Peyer's patch (tissue), 4 donors: ENCODE measurements around the gene TDRD9. TPM values are rescaled to one million over a fixed set of nuclear protein-coding genes. Genes with fewer than 3 reads are reported as not detected.

ENCODE experiments used
- DNase-seq, 3 donors: peaks; one replicate each; pipeline ENCODE4 v3.0.0-alpha.2; 2017 to 2019
- H3K27ac ChIP-seq, 4 donors: fragments of 200-600 bp; sonication (generic); one replicate each; pipeline ENCODE4 v1.5.1; 2016 to 2019
- H3K27me3 ChIP-seq, 2 donors: fragments of 200-600 bp; sonication (generic); one replicate each; pipeline ENCODE4 v1.5.1; 2019
- H3K36me3 ChIP-seq, 3 donors: fragments of 200-600 bp; sonication (generic); one replicate each; pipeline ENCODE4 v1.5.1; 2016 to 2019
- H3K4me1 ChIP-seq, 4 donors: fragments of 200-600 bp; sonication (generic); one replicate each; pipeline ENCODE4 v1.5.1; 2016 to 2019
- H3K4me3 ChIP-seq, 4 donors: fragments of 200-600 bp; sonication (generic); 1 replicate in 3 of 4; 2 replicates in 1 of 4; pipeline ENCODE4 v1.5.1; 2016 to 2019; ENCODE audit warnings: mild to moderate bottlenecking in 1 of 4
- H3K9me3 ChIP-seq, 4 donors: fragments of 200-600 bp; sonication (generic); one replicate each; pipeline ENCODE4 v1.5.1; 2016 to 2019; ENCODE audit warnings: mild to moderate bottlenecking in 1 of 4
- CTCF ChIP-seq, 6 experiments: fragments of 450-650 bp in 4 of 6; fragments of 200-600 bp in 2 of 6; sonication (generic) in 1 of 6; IDR thresholded peaks; one replicate each; pipeline ENCODE4 v1.5.1; 2017 to 2019; ENCODE audit warnings: antibody characterized with exemption in 6 of 6, mild to moderate bottlenecking in 3 of 6, moderate library complexity in 1 of 6
- POLR2A ChIP-seq, 2 donors: fragments of 450-650 bp; IDR thresholded peaks; one replicate each; pipeline ENCODE4 v1.5.1; 2017; ENCODE audit warnings: antibody characterized with exemption in 2 of 2, mild to moderate bottlenecking in 2 of 2, moderate library complexity in 2 of 2
- total RNA-seq, 4 donors: library from RNA; depleted of rRNA; stranded (reverse); fragments of >200 nt; gene quantifications; one replicate each; pipeline ENCODE4 v1.1.0, GENCODE V29; 2016

Gene TDRD9
- total RNA-seq, 4 donors from 2014 or later, result 0.40 TPM; not detected in 3

GRCh38 chr14:103881268-103882201, 46.7 kb upstream of the TDRD9 start:
- Histone ChIP-seq H3K4me3 (no peak overlapping the region), H3K27ac (peak overlapping the region in 3 of 4 donors; percentile 66 to 96 (median 89)), H3K36me3 (no peaks in the 10 kb centered on the region), H3K9me3 (no peaks in the 10 kb centered on the region), H3K27me3 (no peaks in the 10 kb centered on the region), H3K4me1 (peaks cover 8 to 41% (median 16%) of the 10 kb centered on the region in 4 donors)
- TF ChIP-seq CTCF (IDR thresholded peaks at IDR 0.05) (no peak), POLR2A (IDR thresholded peaks at IDR 0.05) (no peak)
- no peak for DNase-seq

- H3K9me3 ChIP-seq, result no peaks in the 10 kb centered on the region
- peak overlapping the region in 2 of 4 donors; percentile 16 to 67 for H3K27ac ChIP-seq
- H3K4me3 ChIP-seq, result no peak overlapping the region
- H3K27me3 ChIP-seq, result no peaks in the 10 kb centered on the region
- TF ChIP-seq CTCF (IDR thresholded peaks at IDR 0.05), result no peak
- no peak for TF ChIP-seq POLR2A (IDR thresholded peaks at IDR 0.05)
- H3K36me3 ChIP-seq, result no peaks in the 10 kb centered on the region
- DNase-seq, result no peak
- peaks cover 8 to 45% (median 17%) of the 10 kb centered on the region in 4 donors for H3K4me1 ChIP-seq
These were observed 45.6 kb upstream of the TDRD9 start for GRCh38 chr14:103882503-103883262.

DNA sequence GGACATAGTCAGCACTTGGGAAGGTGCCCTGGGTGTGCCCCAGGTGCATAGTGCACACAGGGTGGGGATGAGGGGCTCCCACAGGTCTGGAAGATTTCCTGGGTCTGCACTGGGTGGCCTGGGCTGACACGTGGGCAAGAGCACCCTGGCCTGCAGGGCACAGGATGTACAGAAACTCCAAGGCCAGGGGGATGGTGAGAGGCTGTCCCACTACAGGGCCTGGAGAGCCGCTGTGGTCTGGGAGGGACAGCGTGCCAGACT, 45.1 kb upstream of the TDRD9 start:
- TF ChIP-seq POLR2A (IDR thresholded peaks at IDR 0.05), result no peak
- no peak for TF ChIP-seq CTCF (IDR thresholded peaks at IDR 0.05)
- Histone ChIP-seq H3K36me3 (no peaks in the 10 kb centered on the region), H3K4me3 (no peak overlapping the region), H3K9me3 (no peaks in the 10 kb centered on the region), H3K27ac (peak overlapping the region in 1 of 4 donors; percentile 67), H3K27me3 (no peaks in the 10 kb centered on the region), H3K4me1 (peaks cover 8 to 50% (median 18%) of the 10 kb centered on the region in 4 donors)
- peak in 2 of 3 donors; percentile 65 to 70 for DNase-seq

GRCh38 chr14:103884854-103885253, 43.4 kb upstream of the TDRD9 start:
- no peak overlapping the region for H3K27ac ChIP-seq
- no peaks in the 10 kb centered on the region for H3K36me3 ChIP-seq
- no peaks in the 10 kb centered on the region for H3K27me3 ChIP-seq
- no peak for TF ChIP-seq CTCF (IDR thresholded peaks at IDR 0.05)
- no peak for TF ChIP-seq POLR2A (IDR thresholded peaks at IDR 0.05)
- DNase-seq, result no peak
- no peak overlapping the region for H3K4me3 ChIP-seq
- H3K4me1 ChIP-seq, result peaks cover 8 to 60% (median 16%) of the 10 kb centered on the region in 4 donors
- H3K9me3 ChIP-seq, result no peaks in the 10 kb centered on the region

GRCh38 chr14:103885509-103885932, 42.7 kb upstream of the TDRD9 start:
- H3K9me3 ChIP-seq, result no peaks in the 10 kb centered on the region
- H3K27ac ChIP-seq, result no peak overlapping the region
- no peaks in the 10 kb centered on the region for H3K36me3 ChIP-seq
- no peak overlapping the region for H3K4me3 ChIP-seq
- DNase-seq, result no peak
- no peak for TF ChIP-seq POLR2A (IDR thresholded peaks at IDR 0.05)
- no peak for TF ChIP-seq CTCF (IDR thresholded peaks at IDR 0.05)
- no peaks in the 10 kb centered on the region for H3K27me3 ChIP-seq
- peaks cover 3 to 57% (median 16%) of the 10 kb centered on the region in 4 donors for H3K4me1 ChIP-seq
